ENCODE data around the gene CDKL2. TPM values are rescaled to one million over a fixed set of nuclear protein-coding genes. Genes with fewer than 3 reads are reported as not detected.

Gene CDKL2
- total and polyA plus RNA-seq, 9 of the 15 experiments (the other 6 are each of a cell fraction or from before 2014, with no cell fraction given): 0.01 to 0.16 TPM; not detected in 7

DNA sequence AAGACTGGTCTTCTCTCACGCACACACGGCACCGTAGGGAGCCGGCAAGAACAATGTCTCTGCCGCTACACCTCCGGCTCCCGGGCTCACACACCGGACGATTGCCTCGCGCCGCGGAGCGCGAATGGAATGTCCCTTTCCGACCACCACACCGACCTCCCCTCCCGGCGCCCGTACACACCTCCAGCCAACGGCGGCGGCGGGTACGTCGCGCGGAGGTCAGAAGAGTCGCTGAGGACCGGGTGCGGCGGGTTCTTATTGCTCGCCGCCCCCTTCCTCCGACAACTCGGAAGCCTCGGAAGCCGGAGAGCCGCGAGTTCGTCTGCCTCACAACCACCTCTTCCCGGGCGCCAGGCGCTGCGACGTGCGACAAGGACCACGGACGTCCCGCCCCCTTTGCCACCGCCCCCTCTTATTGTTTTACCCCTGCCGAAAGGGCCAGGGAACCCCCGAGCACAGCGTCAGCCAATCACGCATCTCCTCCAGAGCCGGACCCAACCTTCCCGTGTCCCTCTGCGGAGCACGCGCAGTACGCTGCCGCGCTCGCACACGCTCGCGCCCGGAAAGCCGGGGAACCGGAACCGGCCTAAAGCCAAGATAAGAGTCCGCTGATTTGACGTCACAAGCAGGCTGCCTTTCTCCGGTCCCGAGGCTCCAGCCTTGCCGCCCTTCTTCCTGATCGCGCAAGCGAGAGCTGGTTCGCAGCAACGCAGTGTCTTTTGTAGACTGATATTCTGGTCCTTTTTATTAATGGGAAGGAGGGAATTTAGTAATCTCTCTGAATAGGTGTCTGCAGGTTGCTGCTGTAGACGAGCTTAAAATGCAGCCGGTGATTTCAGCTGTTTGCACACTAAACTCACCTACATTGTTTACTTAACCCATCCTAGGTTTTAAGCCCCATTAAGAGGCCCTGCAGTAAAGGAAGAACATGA lies 43.0 kb upstream of the CDKL2 start, which contains the start of gene G3BP2 (continued):
- TF ChIP-seq TBP (optimal IDR thresholded peaks at IDR 0.05; ENCODE audit: low read depth, low read length) (peak; percentile 91), FIP1L1 (IDR thresholded peaks at IDR 0.05; ENCODE audit: low read depth, low read length, poor library complexity, severe bottlenecking) (peak; percentile 53), SPI1 (IDR thresholded peaks at IDR 0.05; ENCODE audit: borderline replicate concordance, low read depth, low read length) (peak; percentile 42; the same call in 1 of the 2 replicates), NCOR1 (IDR thresholded peaks at IDR 0.05) (no peak; the same call in 1 of the 2 replicates), ZNF766 (CRISPR knock-in tag; conservative IDR thresholded peaks at IDR 0.05) (no peak), RBFOX2 (IDR thresholded peaks at IDR 0.05; ENCODE audit: low read depth, low read length) (peak; percentile 97), SRSF9 (IDR thresholded peaks at IDR 0.05; ENCODE audit: borderline replicate concordance, low read depth, low read length) (no peak), BDP1 (IDR thresholded peaks at IDR 0.05; ENCODE audit: insufficient read depth, insufficient read length) (no peak), YBX1 (IDR thresholded peaks at IDR 0.05) (no peak), SRF (CRISPR knock-in tag; IDR thresholded peaks at IDR 0.05) (no peak), CAMTA2 (CRISPR knock-in tag; conservative IDR thresholded peaks at IDR 0.05) (no peak), ESRRB (CRISPR knock-in tag; IDR thresholded peaks at IDR 0.05; ENCODE audit: borderline replicate concordance) (no peak)
- TF ChIP-seq, protein P1, sequence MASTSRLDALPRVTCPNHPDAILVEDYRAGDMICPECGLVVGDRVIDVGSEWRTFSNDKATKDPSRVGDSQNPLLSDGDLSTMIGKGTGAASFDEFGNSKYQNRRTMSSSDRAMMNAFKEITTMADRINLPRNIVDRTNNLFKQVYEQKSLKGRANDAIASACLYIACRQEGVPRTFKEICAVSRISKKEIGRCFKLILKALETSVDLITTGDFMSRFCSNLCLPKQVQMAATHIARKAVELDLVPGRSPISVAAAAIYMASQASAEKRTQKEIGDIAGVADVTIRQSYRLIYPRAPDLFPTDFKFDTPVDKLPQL (IDR thresholded peaks at IDR 0.05; ENCODE audit: extremely low read depth, insufficient read length): peak; percentile 70
- TF ChIP-seq, protein P2, sequence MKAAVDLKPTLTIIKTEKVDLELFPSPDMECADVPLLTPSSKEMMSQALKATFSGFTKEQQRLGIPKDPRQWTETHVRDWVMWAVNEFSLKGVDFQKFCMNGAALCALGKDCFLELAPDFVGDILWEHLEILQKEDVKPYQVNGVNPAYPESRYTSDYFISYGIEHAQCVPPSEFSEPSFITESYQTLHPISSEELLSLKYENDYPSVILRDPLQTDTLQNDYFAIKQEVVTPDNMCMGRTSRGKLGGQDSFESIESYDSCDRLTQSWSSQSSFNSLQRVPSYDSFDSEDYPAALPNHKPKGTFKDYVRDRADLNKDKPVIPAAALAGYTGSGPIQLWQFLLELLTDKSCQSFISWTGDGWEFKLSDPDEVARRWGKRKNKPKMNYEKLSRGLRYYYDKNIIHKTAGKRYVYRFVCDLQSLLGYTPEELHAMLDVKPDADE (conservative IDR thresholded peaks at IDR 0.05; ENCODE audit: control insufficient read depth, low read depth, low read length): peak; percentile 55; the same call in 1 of the 2 replicates
- TF ChIP-seq, protein P3, sequence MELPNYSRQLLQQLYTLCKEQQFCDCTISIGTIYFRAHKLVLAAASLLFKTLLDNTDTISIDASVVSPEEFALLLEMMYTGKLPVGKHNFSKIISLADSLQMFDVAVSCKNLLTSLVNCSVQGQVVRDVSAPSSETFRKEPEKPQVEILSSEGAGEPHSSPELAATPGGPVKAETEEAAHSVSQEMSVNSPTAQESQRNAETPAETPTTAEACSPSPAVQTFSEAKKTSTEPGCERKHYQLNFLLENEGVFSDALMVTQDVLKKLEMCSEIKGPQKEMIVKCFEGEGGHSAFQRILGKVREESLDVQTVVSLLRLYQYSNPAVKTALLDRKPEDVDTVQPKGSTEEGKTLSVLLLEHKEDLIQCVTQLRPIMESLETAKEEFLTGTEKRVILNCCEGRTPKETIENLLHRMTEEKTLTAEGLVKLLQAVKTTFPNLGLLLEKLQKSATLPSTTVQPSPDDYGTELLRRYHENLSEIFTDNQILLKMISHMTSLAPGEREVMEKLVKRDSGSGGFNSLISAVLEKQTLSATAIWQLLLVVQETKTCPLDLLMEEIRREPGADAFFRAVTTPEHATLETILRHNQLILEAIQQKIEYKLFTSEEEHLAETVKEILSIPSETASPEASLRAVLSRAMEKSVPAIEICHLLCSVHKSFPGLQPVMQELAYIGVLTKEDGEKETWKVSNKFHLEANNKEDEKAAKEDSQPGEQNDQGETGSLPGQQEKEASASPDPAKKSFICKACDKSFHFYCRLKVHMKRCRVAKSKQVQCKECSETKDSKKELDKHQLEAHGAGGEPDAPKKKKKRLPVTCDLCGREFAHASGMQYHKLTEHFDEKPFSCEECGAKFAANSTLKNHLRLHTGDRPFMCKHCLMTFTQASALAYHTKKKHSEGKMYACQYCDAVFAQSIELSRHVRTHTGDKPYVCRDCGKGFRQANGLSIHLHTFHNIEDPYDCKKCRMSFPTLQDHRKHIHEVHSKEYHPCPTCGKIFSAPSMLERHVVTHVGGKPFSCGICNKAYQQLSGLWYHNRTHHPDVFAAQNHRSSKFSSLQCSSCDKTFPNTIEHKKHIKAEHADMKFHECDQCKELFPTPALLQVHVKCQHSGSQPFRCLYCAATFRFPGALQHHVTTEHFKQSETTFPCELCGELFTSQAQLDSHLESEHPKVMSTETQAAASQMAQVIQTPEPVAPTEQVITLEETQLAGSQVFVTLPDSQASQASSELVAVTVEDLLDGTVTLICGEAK (IDR thresholded peaks at IDR 0.05): peak; percentile 79
- TF ChIP-seq, protein P3 (CRISPR knock-in tag; IDR thresholded peaks at IDR 0.05): no peak

Data from K562 (cell line).